Activated gamma-delta T cell (primary cell): Measurements from ENCODE around the gene ZDHHC11B.
A peak's percentile ranks its signal among the peaks of the same experiment; 100 is the strongest.
"Not testable (repeated sequence)": the region's sequence is repeated elsewhere in the genome, so short reads cannot be mapped to it uniquely, and the experiment has no call there.

Source experiments
- DNase-seq: peaks from one replicate; lab custom pipeline; 2025; lab: John Stamatoyannopoulos, UW

Gene ZDHHC11B

GRCh38 chr5:716740-717139 is 67.8 kb downstream of the ZDHHC11B start:
- DNase-seq, result not testable (repeated sequence)

- DNase-seq, result not testable (repeated sequence)
Measured at GRCh38 chr5:715636-716035, 68.9 kb downstream of the ZDHHC11B start.

GRCh38 chr5:714215-715118 is 70.1 kb downstream of the ZDHHC11B start:
- DNase-seq, result not testable (repeated sequence)

DNA sequence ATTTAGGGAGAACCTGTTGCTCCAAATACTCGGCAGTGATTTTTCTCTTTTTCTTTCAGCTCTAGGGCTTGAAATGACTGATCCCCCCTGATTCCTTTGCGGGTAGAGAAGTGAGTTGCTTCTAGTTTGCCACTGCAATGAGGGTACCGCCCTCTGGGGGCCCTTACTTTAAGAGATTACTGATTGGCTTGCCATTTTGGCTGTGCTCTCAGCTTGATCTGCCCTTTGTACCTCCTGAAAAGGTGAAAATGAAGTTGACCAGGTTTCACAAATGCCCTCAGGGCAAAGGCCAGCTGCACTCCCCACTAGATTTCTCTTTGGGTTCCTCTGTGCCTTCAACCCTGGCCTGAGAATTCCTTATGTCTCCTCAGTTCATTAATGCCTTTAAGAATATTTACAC is 70.8 kb downstream of the ZDHHC11B start:
- DNase-seq, result not testable (repeated sequence)

GRCh38 chr5:708848-709517 is 75.5 kb downstream of the ZDHHC11B start:
- not testable (repeated sequence) for DNase-seq

DNA sequence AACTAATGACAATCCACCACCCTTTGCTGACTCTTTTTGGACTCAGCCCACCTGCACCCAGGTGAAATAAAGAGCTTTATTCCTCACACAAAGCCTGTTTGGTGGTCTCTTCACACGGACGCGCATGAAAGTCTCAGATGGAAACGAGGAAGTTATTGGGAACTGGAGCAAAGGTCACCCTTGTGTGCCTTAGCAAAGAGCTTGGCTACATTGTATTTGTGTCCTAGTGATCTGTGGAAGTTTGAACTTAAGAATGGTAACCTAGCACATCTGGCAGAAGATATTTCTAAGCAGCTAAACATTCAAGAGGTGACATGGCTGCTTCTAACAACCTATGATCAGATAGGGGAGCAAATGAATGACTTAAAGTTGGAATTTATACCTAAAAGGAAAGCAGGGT is 76.2 kb downstream of the ZDHHC11B start:
- not testable (repeated sequence) for DNase-seq

- DNase-seq, result not testable (repeated sequence)
Measured at GRCh38 chr5:706127-706526, 78.4 kb downstream of the ZDHHC11B start.

DNA sequence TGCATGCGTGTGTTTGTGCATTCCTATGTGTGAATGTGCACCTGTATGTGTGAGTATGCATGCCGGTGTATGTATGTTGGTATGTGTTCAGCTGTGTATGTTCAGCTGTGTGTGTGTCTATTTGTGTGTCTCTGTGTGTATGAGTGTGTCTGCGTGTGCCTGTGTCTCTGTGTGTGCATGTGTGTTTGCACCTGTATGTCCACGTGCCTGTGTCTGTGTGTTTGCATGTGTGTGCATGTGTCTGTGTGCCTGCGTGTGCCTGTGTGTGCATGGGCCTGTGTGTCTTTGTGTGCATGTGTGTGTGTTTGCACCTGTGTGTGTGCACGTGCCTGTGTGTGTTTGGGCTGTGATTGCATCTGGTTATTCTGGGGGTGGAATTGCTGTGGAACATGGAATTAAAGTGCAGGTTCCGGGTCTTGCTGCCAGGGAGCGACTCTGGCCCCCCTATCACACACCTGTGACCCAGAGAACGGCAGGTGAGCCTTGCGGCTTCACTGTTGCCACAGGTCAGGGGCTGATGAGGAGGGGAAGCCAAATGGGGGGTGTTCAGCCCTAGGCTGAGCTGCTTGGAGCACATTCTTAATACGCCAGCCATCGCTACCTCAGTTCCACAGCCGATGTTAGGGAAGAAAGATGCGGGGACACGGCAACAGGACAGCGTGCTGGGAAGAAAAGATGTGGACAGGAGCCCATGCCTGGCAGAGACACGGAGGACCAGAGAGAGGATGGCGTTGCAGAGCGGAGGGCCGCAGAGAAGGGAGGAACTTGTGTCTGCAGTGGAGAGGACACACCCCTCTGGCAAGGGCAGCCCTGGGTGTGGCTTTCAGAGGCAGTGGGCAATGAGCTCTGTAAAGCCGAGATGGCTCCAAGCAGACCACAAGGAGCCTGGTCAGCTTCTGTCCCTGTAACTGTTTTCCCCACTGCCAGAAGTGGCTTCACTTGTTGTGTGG is 87.5 kb downstream of the ZDHHC11B start:
- DNase-seq, result not testable (repeated sequence)

DNA sequence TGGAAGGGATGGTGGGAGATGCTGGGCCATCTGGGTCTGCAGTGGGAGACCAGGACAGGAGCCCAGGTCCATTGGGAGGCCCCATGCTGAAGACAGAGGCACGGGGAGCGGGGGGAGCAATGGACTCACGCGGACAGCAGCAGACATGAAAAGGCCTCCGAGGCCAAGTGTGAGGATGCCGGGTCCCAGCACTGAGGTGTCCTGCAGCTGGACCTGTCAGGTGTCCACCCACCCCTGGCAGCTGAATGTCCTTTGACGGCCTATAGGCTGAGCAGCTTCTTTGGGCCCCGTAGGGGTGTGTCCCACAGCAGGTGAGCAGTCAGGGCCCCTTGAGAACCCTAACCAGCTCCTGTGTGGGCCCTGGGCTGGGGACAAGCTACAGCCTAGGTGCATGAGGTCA is 88.3 kb downstream of the ZDHHC11B start:
- DNase-seq, result not testable (repeated sequence)

DNA sequence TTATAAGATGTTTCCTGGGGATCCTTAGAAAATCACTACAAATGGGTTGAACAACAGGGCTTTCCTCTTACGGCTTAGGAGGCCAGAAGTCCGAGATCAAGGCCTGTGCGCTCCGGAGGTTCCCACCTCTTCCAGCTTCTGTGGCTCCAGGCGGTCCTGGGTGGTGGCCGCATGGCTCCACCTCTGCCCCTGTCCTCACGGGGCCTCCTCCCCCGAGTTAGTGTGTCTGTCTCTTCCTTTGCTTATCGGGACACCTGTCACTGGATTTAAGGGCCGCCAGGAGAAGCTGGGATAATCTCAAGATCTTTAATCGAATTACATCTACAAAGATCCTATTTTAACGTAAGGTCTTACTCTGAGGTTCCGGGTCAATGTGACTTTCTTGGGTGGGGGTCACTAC is 89.1 kb downstream of the ZDHHC11B start:
- not testable (repeated sequence) for DNase-seq

DNA sequence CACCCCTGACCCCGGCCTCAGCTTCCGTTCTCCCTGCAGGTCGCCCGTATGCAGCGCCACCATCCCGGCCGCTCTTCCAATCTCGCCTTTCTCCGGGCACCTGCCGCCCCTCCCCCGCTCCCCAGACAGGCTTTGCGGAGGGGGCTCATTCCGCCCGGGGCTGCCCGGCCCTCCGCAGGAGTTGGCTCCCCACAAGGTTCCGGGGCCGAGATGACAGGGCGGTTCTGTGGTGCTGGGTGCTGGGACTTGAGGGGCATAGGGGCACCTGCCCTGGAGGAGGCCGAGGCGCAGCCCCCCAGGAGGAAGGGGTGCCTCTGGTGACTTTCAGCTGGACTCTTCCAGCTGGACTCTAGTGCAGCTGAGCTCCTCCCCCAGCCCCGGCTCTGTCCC is 90.5 kb downstream of the ZDHHC11B start:
- DNase-seq, result not testable (repeated sequence)

- peak; percentile 71 for DNase-seq
Measured at GRCh38 chr5:693271-694041, 91.1 kb downstream of the ZDHHC11B start, which contains the start of gene TPPP. TPPP (minus strand) TSS chr5:693352; CDS start chr5:678060, 15,292 bp downstream.

GRCh38 chr5:692529-693041 is 91.9 kb downstream of the ZDHHC11B start:
- DNase-seq, result not testable (repeated sequence)

GRCh38 chr5:691817-692528 is 92.6 kb downstream of the ZDHHC11B start:
- DNase-seq, result no peak

DNA sequence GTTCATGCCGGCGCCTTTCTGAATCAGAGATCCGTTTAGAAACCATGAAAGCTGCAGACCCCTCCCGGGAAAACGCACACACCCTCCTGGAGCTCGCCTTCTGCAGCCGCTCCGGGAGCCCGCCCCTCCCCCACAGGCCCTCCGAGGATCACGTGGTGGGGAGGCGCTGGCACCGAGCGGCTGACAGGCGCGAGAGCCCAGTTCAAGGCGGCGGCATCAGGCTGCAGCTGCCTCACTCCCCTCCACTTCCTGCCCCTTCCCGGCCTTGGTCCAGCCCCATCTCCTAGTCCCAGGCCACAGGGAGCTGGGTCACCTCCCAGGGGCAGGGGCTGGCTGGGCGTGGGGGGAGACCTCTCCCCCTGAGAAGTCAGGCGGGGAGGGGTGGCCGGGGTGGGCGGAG is 93.5 kb downstream of the ZDHHC11B start:
- DNase-seq, result not testable (repeated sequence)

DNA sequence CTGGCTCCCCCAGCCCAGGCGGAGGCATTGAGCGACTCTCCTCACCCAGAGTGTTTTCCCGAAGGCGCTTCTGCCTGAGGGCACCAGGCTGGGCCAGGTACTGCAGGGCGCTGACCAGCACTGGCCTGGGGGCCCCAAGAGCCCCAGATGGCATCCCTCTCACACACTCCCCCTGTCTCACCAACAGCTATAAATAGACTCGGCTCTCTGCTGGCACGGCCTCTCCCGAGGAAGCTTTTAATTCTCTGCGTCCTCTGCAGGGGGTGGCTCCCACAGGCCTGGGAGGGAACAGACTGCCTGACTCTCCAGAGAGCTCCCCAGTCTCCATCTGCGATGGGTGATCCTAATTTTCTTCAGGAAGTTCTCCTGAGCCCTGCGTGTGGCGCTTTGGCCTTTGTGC is 94.2 kb downstream of the ZDHHC11B start:
- DNase-seq, result not testable (repeated sequence)

DNA sequence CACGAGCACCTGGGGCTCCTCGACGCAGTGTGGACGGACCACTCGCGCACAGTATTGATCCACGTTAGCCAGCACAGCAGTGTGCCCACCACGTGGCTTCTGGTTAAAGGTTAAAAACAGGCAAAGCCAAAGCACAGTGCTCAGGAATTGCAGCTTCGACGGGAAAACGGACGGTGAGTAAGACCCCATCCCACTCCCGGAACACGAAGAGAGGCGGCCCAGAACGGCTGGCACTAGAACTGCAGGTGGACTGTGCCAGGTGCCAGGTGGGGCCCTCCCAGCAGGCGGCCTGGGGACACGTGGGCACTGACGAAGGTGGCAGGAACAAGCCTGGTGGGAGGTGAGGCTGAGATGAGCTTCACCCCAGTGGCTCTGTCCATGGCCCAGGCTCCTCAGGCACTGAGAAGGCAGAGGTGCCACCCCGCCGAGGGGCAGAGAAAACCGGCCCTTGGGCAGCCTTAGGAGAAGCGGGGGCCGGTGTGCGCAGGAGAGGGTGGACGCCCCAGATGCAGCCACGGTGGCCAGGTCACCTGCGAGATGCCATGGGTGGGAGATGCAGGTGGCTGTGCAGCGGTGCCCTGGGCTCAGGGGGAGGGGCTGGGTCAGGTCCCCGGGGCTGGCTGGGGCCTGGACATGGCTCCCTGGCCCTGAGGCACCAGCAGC is 96.0 kb downstream of the ZDHHC11B start:
- DNase-seq, result not testable (repeated sequence)

DNA sequence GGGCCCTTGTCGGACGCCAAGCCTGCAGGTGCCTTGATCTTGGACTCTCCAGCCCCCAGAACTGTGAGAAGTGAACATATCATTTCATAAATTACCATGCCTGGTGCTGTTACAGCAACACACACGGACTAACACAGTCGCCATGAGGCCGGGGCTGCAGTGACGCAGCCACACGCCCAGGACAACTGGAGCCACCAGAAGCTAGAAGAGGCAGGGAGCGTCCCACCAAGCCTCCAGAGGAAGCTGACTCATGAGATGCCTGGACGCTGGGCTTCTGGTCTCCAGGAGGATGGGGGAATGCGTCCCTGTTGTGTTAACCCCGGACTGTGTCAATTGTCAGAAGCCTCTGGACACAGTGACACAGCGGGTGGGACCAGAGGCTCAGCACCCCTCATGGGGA is 97.6 kb downstream of the ZDHHC11B start:
- not testable (repeated sequence) for DNase-seq

- not testable (repeated sequence) for DNase-seq
Measured at GRCh38 chr5:686172-686523, 98.4 kb downstream of the ZDHHC11B start.
